HCT116 (cell line): ENCODE data around the gene HIVEP2. TPM values are rescaled to one million over a fixed set of nuclear protein-coding genes. Genes with fewer than 3 reads are reported as not detected.

Source experiments
- ATAC-seq: fragments of 200-7000 bp; cut with Tn5 transposase; 2 replicates; pipeline ENCODE4 v1.9.1; 2020; ENCODE audit warnings: mild to moderate bottlenecking, moderate library complexity
- BruUV-seq: library from RNA; stranded (reverse); fragments of 400-500 nt; replicated peaks from 2 replicates; lab custom pipeline; 2021; lab: Mats Ljungman, UMichigan
- CTCF ChIA-PET: fragments of 300-600 bp; sonication (Branson Sonifier 250); formaldehyde crosslinking; loops from one replicate; lab custom pipeline; 2021; ENCODE audit warnings: antibody characterized with exemption; lab: Charles Lee
- POLR2A ChIA-PET: fragments of 300-600, 350-600 bp; sonication (Branson Sonifier 250); formaldehyde crosslinking; loops from one replicate; lab custom pipeline; 2021; ENCODE audit warnings: antibody characterized with exemption; lab: Charles Lee
- RAD21 ChIA-PET, 2 experiments: fragments of 300-600 bp; sonication (Branson Sonifier 250); formaldehyde crosslinking; loops; one replicate each; lab custom pipeline; 2023; ENCODE audit warnings: low total read pairs in 2 of 2; ENCODE audit not compliant: uncharacterized antibody in 2 of 2, unreplicated experiment in 2 of 2, low non-redundant PET in 1 of 2; lab: Charles Lee
- DNase-seq: peaks from one replicate; pipeline ENCODE4 v3.0.0-alpha.2; 2010; ENCODE audit warnings: low read depth, low spot score
- H2AFZ ChIP-seq: fragments of 200-600 bp; shearing (Covaris generic), sonication (generic); 2 replicates; pipeline ENCODE4 v1.6.1; 2017; ENCODE audit warnings: low read depth, mixed run types, mixed read lengths, antibody characterized with exemption, low read length; ENCODE audit not compliant: poor library complexity, severe bottlenecking
- H3K27ac ChIP-seq: 2 replicates; pipeline ENCODE4 v1.5.1; 2012; ENCODE audit warnings: low read depth, low read length
- H3K27me3 ChIP-seq: fragments of 200-600 bp; sonication (generic); 2 replicates; pipeline ENCODE4 v1.6.1; 2016; ENCODE audit warnings: mixed run types, low read length, mixed read lengths; ENCODE audit not compliant: insufficient read depth
- H3K36me3 ChIP-seq, 2 experiments: fragments of 200-500 bp in 1 of 2; fragments of 200-600 bp in 1 of 2; sonication (Bioruptor generic) in 1 of 2; sonication (generic) in 1 of 2; 2 replicates each; pipeline versions ENCODE4 v1.5.1 to v1.6.1; 2014 to 2016; ENCODE audit warnings: low read length in 2 of 2, inconsistent platforms in 1 of 2, mixed read lengths in 1 of 2, mixed run types in 1 of 2; ENCODE audit not compliant: insufficient read depth in 2 of 2, control insufficient read depth in 1 of 2
- H3K4me1 ChIP-seq, 2 experiments: fragments of 200-600 bp in 1 of 2; sonication (generic) in 1 of 2; 2 replicates each; pipeline versions ENCODE4 v1.5.1 to v1.6.1; 2012 to 2017; ENCODE audit warnings: low read length in 2 of 2, inconsistent platforms in 1 of 2, mild to moderate bottlenecking in 1 of 2, mixed read lengths in 1 of 2, mixed run types in 1 of 2, moderate library complexity in 1 of 2; ENCODE audit not compliant: insufficient read depth in 2 of 2, control insufficient read depth in 1 of 2
- H3K4me2 ChIP-seq: fragments of 200-600 bp; sonication (generic); 2 replicates; pipeline ENCODE4 v1.6.1; 2017; ENCODE audit warnings: mixed run types, low read length, mixed read lengths
- H3K4me3 ChIP-seq, 2 experiments: fragments of 200-600 bp in 1 of 2; sonication (generic) in 1 of 2; replicated peaks in 1 of 2; 2 replicates each; pipeline ENCODE4 v1.5.1; 2011 to 2016; ENCODE audit warnings: low read length in 2 of 2, control low read depth in 1 of 2, low read depth in 1 of 2, mild to moderate bottlenecking in 1 of 2, mixed read lengths in 1 of 2, mixed run types in 1 of 2
- H3K79me2 ChIP-seq: fragments of 200-600 bp; sonication (generic); 2 replicates; pipeline ENCODE4 v1.6.1; 2017; ENCODE audit warnings: mild to moderate bottlenecking, mixed run types, low read length, moderate library complexity, mixed read lengths; ENCODE audit not compliant: insufficient read depth
- H3K9ac ChIP-seq: fragments of 200-600 bp; sonication (generic); 2 replicates; pipeline ENCODE4 v1.6.1; 2016; ENCODE audit warnings: low read length, mixed read lengths
- H3K9me2 ChIP-seq: fragments of 200-600 bp; sonication (generic), shearing (Covaris generic); 2 replicates; pipeline ENCODE4 v1.6.1; 2017; ENCODE audit warnings: mixed run types, mild to moderate bottlenecking, moderate library complexity; ENCODE audit not compliant: insufficient read depth
- H3K9me3 ChIP-seq, 2 experiments: fragments of 200-500 bp in 1 of 2; fragments of 200-600 bp in 1 of 2; sonication (Bioruptor generic) in 1 of 2; sonication (generic) in 1 of 2; 2 replicates each; pipeline ENCODE4 v1.6.1; 2014 to 2017; ENCODE audit warnings: low read length in 2 of 2, mixed read lengths in 2 of 2, inconsistent platforms in 1 of 2, low read depth in 1 of 2, mild to moderate bottlenecking in 1 of 2, mixed run types in 1 of 2, moderate library complexity in 1 of 2; ENCODE audit not compliant: control insufficient read depth in 1 of 2, insufficient read depth in 1 of 2
- H4K20me1 ChIP-seq: fragments of 200-600 bp; sonication (generic), shearing (Covaris generic); 2 replicates; pipeline ENCODE4 v1.6.1; 2017; ENCODE audit warnings: mixed run types, mild to moderate bottlenecking, moderate library complexity; ENCODE audit not compliant: insufficient read depth
- CEBPB ChIP-seq: IDR thresholded peaks from 2 replicates; pipeline ENCODE4 v1.6.1; 2012; ENCODE audit warnings: low read depth
- EZH2 ChIP-seq: fragments of 200-600 bp; sonication (generic); IDR thresholded peaks from 2 replicates; pipeline ENCODE4 v1.6.1; 2017; ENCODE audit warnings: antibody characterized with exemption, mixed run types
- EZH2phosphoT487 ChIP-seq: fragments of 200-600 bp; IDR thresholded peaks from 2 replicates; pipeline ENCODE4 v1.6.1; 2018; ENCODE audit warnings: antibody characterized with exemption, borderline replicate concordance
- FOSL1 ChIP-seq: IDR thresholded peaks from 2 replicates; pipeline ENCODE4 v1.6.1; 2012; ENCODE audit warnings: low read depth
- JUND ChIP-seq: IDR thresholded peaks from 2 replicates; pipeline ENCODE4 v1.6.1; 2012
- MAX ChIP-seq: IDR thresholded peaks from 2 replicates; pipeline ENCODE4 v1.6.1; 2012
- POLR2AphosphoS5 ChIP-seq: IDR thresholded peaks from 2 replicates; pipeline ENCODE4 v1.6.1; 2011; ENCODE audit warnings: mild to moderate bottlenecking, low read depth, low read length, moderate library complexity
- RAD21 ChIP-seq: IDR thresholded peaks from 2 replicates; pipeline ENCODE4 v1.6.1; 2012; ENCODE audit warnings: low read depth, mild to moderate bottlenecking
- REST ChIP-seq: IDR thresholded peaks from 2 replicates; pipeline ENCODE4 v1.6.1; 2012; ENCODE audit warnings: low read depth
- SIN3A ChIP-seq: IDR thresholded peaks from 2 replicates; pipeline ENCODE4 v1.6.1; 2012; ENCODE audit warnings: low read depth
- SP1 ChIP-seq: IDR thresholded peaks from 2 replicates; pipeline ENCODE4 v1.6.1; 2012; ENCODE audit warnings: low read depth
- SRF ChIP-seq: IDR thresholded peaks from 2 replicates; pipeline ENCODE4 v1.6.1; 2012; ENCODE audit warnings: low read depth
- TCF7L2 ChIP-seq: IDR thresholded peaks from 2 replicates; pipeline ENCODE4 v1.7.0; 2011; ENCODE audit warnings: borderline replicate concordance, inconsistent platforms; ENCODE audit not compliant: insufficient read depth, insufficient read length; ENCODE audit errors: extremely low read depth
- YY1 ChIP-seq: IDR thresholded peaks from 2 replicates; pipeline ENCODE4 v1.6.1; 2011; ENCODE audit warnings: low read length, low read depth, moderate library complexity, mild to moderate bottlenecking; ENCODE audit not compliant: insufficient replicate concordance; ENCODE audit errors: extremely low read depth
- ZBTB33 ChIP-seq: IDR thresholded peaks from 2 replicates; pipeline ENCODE4 v1.6.1; 2011; ENCODE audit warnings: mild to moderate bottlenecking, low read length, moderate library complexity; ENCODE audit not compliant: insufficient replicate concordance; ENCODE audit errors: extremely low read depth
- ZFX ChIP-seq: fragments of 450-650 bp; IDR thresholded peaks from 2 replicates; pipeline ENCODE4 v1.6.1; 2017
- ZNF274 ChIP-seq: fragments of 200-500 bp; sonication (Bioruptor generic); IDR thresholded peaks from 2 replicates; pipeline ENCODE4 v1.6.1; 2014; ENCODE audit warnings: mild to moderate bottlenecking, low read depth, low read length, inconsistent platforms
- intact Hi-C: fragments of 100-400 bp; cut with micrococcal nuclease; formaldehyde crosslinking; loops from 2 replicates; pipeline ENCODE4 v1.10.0; 2022
- total RNA-seq: library from RNA; stranded (reverse); gene quantifications from one replicate; pipeline ENCODE4 v1.2.1, GENCODE V29; 2021; ENCODE audit not compliant: unreplicated experiment

The HIVEP2 gene
- total RNA-seq, 1 experiment from 2014 or later = 8.1 TPM

- no peak for TF ChIP-seq EZH2
- peak; percentile 97 for TF ChIP-seq SP1
- TF ChIP-seq POLR2AphosphoS5 = peak; percentile 72
- peak; percentile 76 for TF ChIP-seq MAX
- TF ChIP-seq FOSL1 = peak; percentile 87
- TF ChIP-seq SRF = peak; percentile 57
- TF ChIP-seq ZNF274 = no peak
- TF ChIP-seq JUND = peak; percentile 91
- TF ChIP-seq YY1 = peak; percentile 21
- TF ChIP-seq SIN3A = peak; percentile 88; the same call in 1 of the 2 replicates
- TF ChIP-seq RAD21 = peak; percentile 46; the same call in 1 of the 2 replicates
Observed at GRCh38 chr6:142885182-142885867, 59.7 kb downstream of the HIVEP2 start (continued).

GRCh38 chr6:142884214-142885035 lies 60.6 kb downstream of the HIVEP2 start:
- Histone ChIP-seq H3K27me3 (no peaks in the 10 kb centered on the region), H3K4me2 (peak overlapping the region; percentile 81), H3K4me3 (peak overlapping the region; percentile 37 to 51), H3K27ac (peak overlapping the region; percentile 58), H3K79me2 (no peaks in the 10 kb centered on the region), H3K9me3 (no peaks in the 10 kb centered on the region), H3K36me3 (no peaks in the 10 kb centered on the region), H3K9me2 (no peaks in the 10 kb centered on the region), H4K20me1 (no peaks in the 10 kb centered on the region), H3K9ac (peak overlapping the region; percentile 50), H2AFZ (no peak overlapping the region), H3K4me1 (peaks cover 19 to 38% of the 10 kb centered on the region in 2 experiments)
- DNase-seq = no peak
- TSS peak; percentile 83 for BruUV-seq
- peak; percentile 5; the same call in 1 of the 2 replicates for ATAC-seq
- POLR2A ChIA-PET = no interaction called here
- intact Hi-C loops = loop anchor here (1.0 to 5.0 kb wide), 3 partner anchors 43 to 192 kb away; no protein-coding TSS in a partner anchor
- CTCF ChIA-PET = interaction anchor here (0.8 kb wide), 1 partner anchor 142 kb away, joined by 3 read pairs; no protein-coding TSS in a partner anchor
- RAD21 ChIA-PET = no interaction called here
- TF ChIP-seq TCF7L2 (no peak), EZH2phosphoT487 (no peak), REST (no peak), JUND (no peak), CEBPB (no peak), MAX (no peak), YY1 (no peak), SP1 (no peak), ZFX (no peak), ZBTB33 (no peak), EZH2 (no peak)
